Neuronal stem cell (in vitro differentiated cells): ENCODE data around the gene UNC5B.

Experiments
- DNase-seq: peaks from one replicate; pipeline ENCODE4 v3.0.0-alpha.2; 2013; ENCODE audit warnings: low spot score
- H2AFZ ChIP-seq: one replicate; pipeline ENCODE4 v1.6.1; 2013; ENCODE audit warnings: mild to moderate bottlenecking, low read length, inconsistent platforms
- H2AK5ac ChIP-seq: 2 replicates; pipeline ENCODE4 v1.6.1; 2013; ENCODE audit warnings: low read depth, mild to moderate bottlenecking, inconsistent platforms, low read length, moderate library complexity, mixed read lengths
- H2BK120ac ChIP-seq: 2 replicates; pipeline ENCODE4 v1.6.1; 2013; ENCODE audit warnings: low read depth, mild to moderate bottlenecking, inconsistent platforms, low read length, moderate library complexity, mixed read lengths
- H2BK12ac ChIP-seq: one replicate; pipeline ENCODE4 v1.6.1; 2013; ENCODE audit warnings: low read length, inconsistent platforms
- H2BK15ac ChIP-seq: 2 replicates; pipeline ENCODE4 v1.6.1; 2013; ENCODE audit warnings: mild to moderate bottlenecking, low read length, inconsistent platforms, mixed read lengths
- H2BK5ac ChIP-seq: one replicate; pipeline ENCODE4 v1.6.1; 2013; ENCODE audit warnings: inconsistent platforms, mild to moderate bottlenecking, low read length, moderate library complexity
- H3K14ac ChIP-seq: one replicate; pipeline ENCODE4 v1.6.1; 2013; ENCODE audit warnings: low read length, inconsistent platforms
- H3K18ac ChIP-seq: 2 replicates; pipeline ENCODE4 v1.6.1; 2013; ENCODE audit warnings: low read length, inconsistent platforms
- H3K23ac ChIP-seq: 2 replicates; pipeline ENCODE4 v1.6.1; 2013; ENCODE audit warnings: low read depth, mild to moderate bottlenecking, mixed read lengths, low read length, inconsistent platforms; ENCODE audit not compliant: poor library complexity
- H3K27ac ChIP-seq: replicated peaks from 3 replicates; pipeline ENCODE4 v1.5.1; 2013; ENCODE audit warnings: low read length, inconsistent platforms
- H3K27me3 ChIP-seq, 3 experiments: 2 replicates each; pipeline ENCODE4 v1.6.1; 2013; ENCODE audit warnings: low read length in 3 of 3, mild to moderate bottlenecking in 2 of 3, inconsistent platforms in 1 of 3, low read depth in 1 of 3, mixed read lengths in 1 of 3, moderate library complexity in 1 of 3; ENCODE audit not compliant: control insufficient read depth in 3 of 3, insufficient read depth in 3 of 3
- H3K36me3 ChIP-seq, 2 donors: replicated peaks in 1 of 2; 2 replicates each; pipeline ENCODE4 v1.6.1; 2013; ENCODE audit warnings: low read length in 2 of 2; ENCODE audit not compliant: control insufficient read depth in 2 of 2, insufficient read depth in 2 of 2
- H3K4ac ChIP-seq: 2 replicates; pipeline ENCODE4 v1.6.1; 2013; ENCODE audit warnings: inconsistent platforms, mild to moderate bottlenecking, low read length, moderate library complexity
- H3K4me1 ChIP-seq, 2 donors: 1 replicate in 1 of 2; 2 replicates in 1 of 2; pipeline ENCODE4 v1.6.1; 2013; ENCODE audit warnings: low read length in 2 of 2, low read depth in 1 of 2; ENCODE audit not compliant: control insufficient read depth in 2 of 2, insufficient read depth in 1 of 2
- H3K4me2 ChIP-seq: one replicate; pipeline ENCODE4 v1.6.1; 2013; ENCODE audit warnings: mild to moderate bottlenecking, low read length, inconsistent platforms; ENCODE audit not compliant: insufficient read depth, poor library complexity, severe bottlenecking
- H3K4me3 ChIP-seq, 2 donors: 2 replicates each; pipeline ENCODE4 v1.5.1; 2013; ENCODE audit warnings: low read length in 2 of 2, mild to moderate bottlenecking in 2 of 2, inconsistent platforms in 1 of 2, moderate library complexity in 1 of 2
- H3K79me1 ChIP-seq: one replicate; pipeline ENCODE4 v1.6.1; 2013; ENCODE audit warnings: low read depth, mild to moderate bottlenecking, inconsistent platforms, low read length, moderate library complexity
- H3K9ac ChIP-seq: one replicate; pipeline ENCODE4 v1.6.1; 2013; ENCODE audit warnings: mild to moderate bottlenecking, low read depth, low read length, inconsistent platforms; ENCODE audit not compliant: poor library complexity
- H3K9me3 ChIP-seq, 2 donors: replicated peaks in 1 of 2; 2 replicates each; pipeline versions ENCODE3 to v1.6.1; 2013; ENCODE audit warnings: low read length in 2 of 2, mild to moderate bottlenecking in 2 of 2, inconsistent platforms in 1 of 2, low read depth in 1 of 2, mixed read lengths in 1 of 2, moderate library complexity in 1 of 2; ENCODE audit not compliant: control insufficient read depth in 2 of 2, insufficient read depth in 1 of 2
- H4K8ac ChIP-seq: one replicate; pipeline ENCODE4 v1.6.1; 2013; ENCODE audit warnings: low read depth, mild to moderate bottlenecking, inconsistent platforms, low read length, moderate library complexity
- H4K91ac ChIP-seq: one replicate; pipeline ENCODE4 v1.6.1; 2013; ENCODE audit warnings: low read length, low read depth, mild to moderate bottlenecking, inconsistent platforms; ENCODE audit not compliant: poor library complexity
- WGBS, 2 donors: extraction: QIAGEN DNeasy Blood & Tissue Kit; methylation state at CpG; one replicate each; pipeline ENCODE4 v1.1.7; 2013; ENCODE audit warnings: missing lambda C conversion rate in 2 of 2, mixed read lengths in 1 of 2; ENCODE audit not compliant: insufficient read length in 2 of 2, insufficient replicate concordance in 1 of 2; ENCODE audit errors: extremely low coverage in 2 of 2; 5-methylcytosine and 5-hydroxymethylcytosine counted together

The UNC5B gene

GRCh38 chr10:71351087-71351486 lies 138.7 kb downstream of the UNC5B start:
- Histone ChIP-seq H4K91ac (no peak overlapping the region), H3K27me3 (no peaks in the 10 kb centered on the region), H2BK12ac (no peak overlapping the region), H3K79me1 (no peaks in the 10 kb centered on the region), H2AK5ac (no peak overlapping the region), H3K4me2 (no peak overlapping the region), H3K9me3 (no peaks in the 10 kb centered on the region), H3K23ac (no peak overlapping the region), H3K36me3 (no peaks in the 10 kb centered on the region), H3K9ac (no peak overlapping the region), H3K14ac (no peak overlapping the region), H3K27ac (no peak overlapping the region), H3K4ac (no peak overlapping the region), H2BK15ac (no peak overlapping the region), H2BK120ac (no peak overlapping the region), H3K18ac (no peak overlapping the region), H4K8ac (no peak overlapping the region), H2AFZ (no peak overlapping the region), H3K4me1 (no peaks in the 10 kb centered on the region), H3K4me3 (no peak overlapping the region), H2BK5ac (no peak overlapping the region)
- no CpG with 5 or more reads among the region's 6 CpGs for WGBS, 2 donors
- DNase-seq: no peak

- Histone ChIP-seq H3K9me3 (no peaks in the 10 kb centered on the region), H3K4me3 (no peak overlapping the region), H4K91ac (no peak overlapping the region), H3K27me3 (no peaks in the 10 kb centered on the region), H2BK15ac (no peak overlapping the region), H3K14ac (no peak overlapping the region), H4K8ac (no peak overlapping the region), H3K27ac (no peak overlapping the region), H3K4me2 (no peak overlapping the region), H2BK12ac (no peak overlapping the region), H2BK5ac (no peak overlapping the region), H3K9ac (no peak overlapping the region), H3K79me1 (no peaks in the 10 kb centered on the region), H2AK5ac (no peak overlapping the region), H3K23ac (no peak overlapping the region), H3K18ac (no peak overlapping the region), H3K4ac (no peak overlapping the region), H2BK120ac (no peak overlapping the region), H3K4me1 (no peaks in the 10 kb centered on the region), H3K36me3 (no peaks in the 10 kb centered on the region), H2AFZ (no peak overlapping the region)
- DNase-seq: no peak
- WGBS, 2 donors: no CpG with 5 or more reads among the region's 14 CpGs
These were observed 139.4 kb downstream of the UNC5B start for GRCh38 chr10:71351628-71352319.
